ENCODE data around the gene APOL3. TPM values are rescaled to one million over a fixed set of nuclear protein-coding genes. Genes with fewer than 3 reads are reported as not detected.

APOL3 gene
- total RNA-seq, 6 experiments from 2014 or later = 1.0 to 2.3 (median 2.2) TPM

GRCh38 chr22:36117053-36117554, 43.5 kb downstream of the APOL3 start:
- Mint-ChIP-seq H3K27ac (no peak overlapping the region), H3K4me3 (no peak overlapping the region), H3K4me1 (ENCODE audit: low read depth) (no peaks in the 10 kb centered on the region), H3K36me3 (ENCODE audit: low read depth) (no peaks in the 10 kb centered on the region), H3K9me3 (no peaks in the 10 kb centered on the region), H3K27me3 (ENCODE audit: insufficient read depth) (peaks cover 9% of the 10 kb centered on the region)
- no peak for DNase-seq
- no peak for TF ChIP-seq CTCF (IDR thresholded peaks at IDR 0.05)

GRCh38 chr22:36116127-36116526, 44.4 kb downstream of the APOL3 start:
- Mint-ChIP-seq H3K27ac (no peak overlapping the region), H3K27me3 (ENCODE audit: insufficient read depth) (peaks cover 10% of the 10 kb centered on the region), H3K36me3 (ENCODE audit: low read depth) (no peaks in the 10 kb centered on the region), H3K4me3 (no peak overlapping the region), H3K4me1 (ENCODE audit: low read depth) (no peaks in the 10 kb centered on the region), H3K9me3 (no peaks in the 10 kb centered on the region)
- DNase-seq = no peak
- TF ChIP-seq CTCF (IDR thresholded peaks at IDR 0.05) = no peak

- Mint-ChIP-seq H3K36me3 (ENCODE audit: low read depth) (no peaks in the 10 kb centered on the region), H3K27ac (no peak overlapping the region), H3K4me3 (no peak overlapping the region), H3K9me3 (no peaks in the 10 kb centered on the region), H3K27me3 (ENCODE audit: insufficient read depth) (peaks cover 8% of the 10 kb centered on the region; the same call in 1 of the 2 replicates), H3K4me1 (ENCODE audit: low read depth) (no peaks in the 10 kb centered on the region)
- no peak for TF ChIP-seq CTCF (IDR thresholded peaks at IDR 0.05)
- no peak for DNase-seq
Measured at GRCh38 chr22:36113121-36113520, 47.4 kb downstream of the APOL3 start.

GRCh38 chr22:36111316-36111715, 49.2 kb downstream of the APOL3 start:
- DNase-seq = no peak
- Mint-ChIP-seq H3K36me3 (ENCODE audit: low read depth) (no peaks in the 10 kb centered on the region), H3K27ac (no peak overlapping the region), H3K4me1 (ENCODE audit: low read depth) (0 out of 2 replicates have a peak, but pooled peaks cover 5% of the 10 kb centered on the region), H3K9me3 (no peaks in the 10 kb centered on the region), H3K27me3 (ENCODE audit: insufficient read depth) (peaks cover 11% of the 10 kb centered on the region; the same call in 1 of the 2 replicates), H3K4me3 (no peak overlapping the region)
- TF ChIP-seq CTCF (IDR thresholded peaks at IDR 0.05) = no peak

GRCh38 chr22:36110306-36110881, 50.2 kb downstream of the APOL3 start:
- Mint-ChIP-seq H3K4me1 (ENCODE audit: low read depth) (peaks cover 5% of the 10 kb centered on the region), H3K9me3 (no peaks in the 10 kb centered on the region), H3K36me3 (ENCODE audit: low read depth) (no peaks in the 10 kb centered on the region), H3K27ac (no peak overlapping the region), H3K4me3 (no peak overlapping the region), H3K27me3 (ENCODE audit: insufficient read depth) (peaks cover 14% of the 10 kb centered on the region; the same call in 1 of the 2 replicates)
- TF ChIP-seq CTCF (IDR thresholded peaks at IDR 0.05) = no peak
- DNase-seq = no peak
